ENCODE data around the gene SLC4A1AP. TPM values are rescaled to one million over a fixed set of nuclear protein-coding genes. Genes with fewer than 3 reads are reported as not detected.

The SLC4A1AP gene
- total RNA-seq, 1 donor from 2014 or later = 20.5 TPM

DNA sequence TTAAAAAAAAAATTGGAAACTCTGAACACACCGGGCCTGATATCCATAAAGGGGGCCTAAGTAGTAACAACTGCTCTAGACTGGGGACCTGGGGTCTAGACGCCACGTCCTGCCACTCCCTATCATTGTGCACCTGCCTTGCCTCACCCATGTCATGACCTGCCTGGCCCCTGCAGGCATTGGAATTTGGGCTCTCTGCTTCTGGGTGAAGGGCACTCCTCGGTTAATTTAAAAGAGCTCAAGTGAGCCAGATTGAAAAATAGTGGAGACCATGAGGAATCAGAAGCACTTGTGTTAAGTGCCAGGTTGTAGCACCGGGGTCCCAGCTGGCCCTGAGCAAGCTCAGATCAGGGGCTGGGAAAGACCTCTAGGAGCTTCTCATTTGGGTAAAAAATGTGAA, 48.1 kb downstream of the SLC4A1AP start:
- TF ChIP-seq CTCF (IDR thresholded peaks at IDR 0.05; ENCODE audit: insufficient read depth, low read length, severe bottlenecking) = no peak
- Histone ChIP-seq H3K36me3 (ENCODE audit: control insufficient read depth, insufficient read depth, low read length) (no peaks in the 10 kb centered on the region), H3K4me3 (ENCODE audit: low read depth, low read length) (no peak overlapping the region), H3K27me3 (ENCODE audit: control insufficient read depth, insufficient read depth, low read length) (no peaks in the 10 kb centered on the region)
- no peak for FAIRE-seq
- DNase-seq (ENCODE audit: low read depth) = no peak

DNA sequence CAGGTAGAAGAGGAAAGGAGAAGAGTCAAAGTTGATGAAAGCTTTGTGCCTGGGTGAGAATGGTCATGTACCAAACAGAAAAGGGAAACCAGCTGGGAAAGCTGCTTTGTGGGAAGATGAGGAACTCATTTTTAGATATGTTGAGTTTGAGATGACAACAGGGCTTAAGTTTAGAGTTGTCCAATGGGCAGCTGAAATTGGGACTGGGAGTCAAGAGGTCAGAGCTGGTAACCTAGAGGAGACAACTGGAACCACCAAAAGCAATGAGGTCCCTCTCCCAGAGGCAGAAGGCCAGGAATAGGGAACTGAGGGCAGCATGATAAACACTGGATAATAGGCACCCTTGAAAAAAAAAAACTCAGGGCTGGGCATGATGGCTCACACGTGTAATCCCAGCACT, 48.8 kb downstream of the SLC4A1AP start:
- no peak for TF ChIP-seq CTCF (IDR thresholded peaks at IDR 0.05; ENCODE audit: insufficient read depth, low read length, severe bottlenecking)
- DNase-seq (ENCODE audit: low read depth) = no peak
- FAIRE-seq = no peak
- no peaks in the 10 kb centered on the region for H3K36me3 ChIP-seq (ENCODE audit: control insufficient read depth, insufficient read depth, low read length)
- no peaks in the 10 kb centered on the region for H3K27me3 ChIP-seq (ENCODE audit: control insufficient read depth, insufficient read depth, low read length)
- no peak overlapping the region for H3K4me3 ChIP-seq (ENCODE audit: low read depth, low read length)

DNA sequence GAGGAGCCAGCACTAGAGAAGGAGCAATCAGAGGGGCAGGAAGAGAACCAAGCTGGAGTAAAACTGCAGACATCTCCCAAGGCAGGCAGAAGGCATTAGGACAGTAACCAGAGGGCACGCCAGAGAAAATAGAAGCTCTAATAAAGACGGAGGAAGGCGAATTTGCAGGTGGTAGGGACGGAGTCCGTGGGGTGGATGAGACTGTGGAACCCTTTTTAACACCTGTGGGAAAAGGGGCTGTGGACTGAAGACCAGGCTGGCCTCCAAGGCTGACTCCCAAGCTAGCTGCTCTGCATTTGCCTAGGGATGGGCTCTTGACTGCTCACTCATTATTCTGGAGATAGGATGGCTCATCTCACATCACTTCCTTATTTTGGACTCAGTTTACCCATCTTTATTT, 49.5 kb downstream of the SLC4A1AP start:
- Histone ChIP-seq H3K4me3 (ENCODE audit: low read depth, low read length) (no peak overlapping the region), H3K27me3 (ENCODE audit: control insufficient read depth, insufficient read depth, low read length) (no peaks in the 10 kb centered on the region), H3K36me3 (ENCODE audit: control insufficient read depth, insufficient read depth, low read length) (no peaks in the 10 kb centered on the region)
- no peak for TF ChIP-seq CTCF (IDR thresholded peaks at IDR 0.05; ENCODE audit: insufficient read depth, low read length, severe bottlenecking)
- no peak for FAIRE-seq
- no peak for DNase-seq (ENCODE audit: low read depth)

DNA sequence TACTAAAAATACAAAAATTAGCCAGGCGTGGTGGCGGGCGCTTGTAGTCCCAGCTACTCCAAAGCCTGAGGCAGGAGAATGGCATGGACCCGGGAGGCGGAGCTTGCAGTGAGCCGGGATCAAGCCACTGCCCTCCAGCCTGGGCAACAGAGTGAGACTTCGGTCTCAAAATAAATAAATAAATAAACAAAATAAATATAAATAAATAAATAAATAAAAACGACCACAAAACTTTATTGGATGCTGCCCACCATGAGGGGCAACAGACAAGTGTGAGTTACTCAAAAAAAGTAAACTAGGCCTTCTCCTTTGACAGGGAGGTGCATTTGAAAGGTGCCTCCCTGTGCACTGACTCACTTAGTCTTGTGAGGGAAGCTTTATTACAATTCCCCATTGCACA, 50.4 kb downstream of the SLC4A1AP start:
- TF ChIP-seq CTCF (IDR thresholded peaks at IDR 0.05; ENCODE audit: insufficient read depth, low read length, severe bottlenecking) = no peak
- FAIRE-seq = no peak
- no peak for DNase-seq (ENCODE audit: low read depth)
- H3K36me3 ChIP-seq (ENCODE audit: control insufficient read depth, insufficient read depth, low read length) = no peaks in the 10 kb centered on the region
- H3K27me3 ChIP-seq (ENCODE audit: control insufficient read depth, insufficient read depth, low read length) = no peaks in the 10 kb centered on the region
- no peak overlapping the region for H3K4me3 ChIP-seq (ENCODE audit: low read depth, low read length)

DNA sequence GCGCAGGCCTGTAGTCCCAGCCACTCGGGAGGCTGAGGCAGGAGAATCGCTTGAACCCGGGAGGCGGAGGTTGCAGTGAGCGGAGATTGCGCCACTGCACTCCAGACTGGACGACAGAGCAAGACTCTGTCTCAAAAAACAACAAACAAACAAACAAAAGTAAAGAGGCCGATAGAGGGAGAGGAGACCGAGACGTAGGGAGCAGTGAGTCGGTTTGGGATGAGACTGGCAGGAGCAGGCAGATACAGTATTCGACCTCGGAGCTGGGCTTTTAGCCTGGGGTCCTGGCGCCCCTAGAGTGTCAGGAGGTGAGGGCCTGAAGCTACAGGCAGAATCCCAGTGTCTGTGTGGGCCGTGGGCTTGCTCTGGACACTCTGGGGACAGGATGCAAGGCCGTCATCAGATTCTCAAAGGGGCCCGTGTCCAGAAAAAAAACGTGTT, 51.2 kb downstream of the SLC4A1AP start:
- Histone ChIP-seq H3K4me3 (ENCODE audit: low read depth, low read length) (no peak overlapping the region), H3K36me3 (ENCODE audit: control insufficient read depth, insufficient read depth, low read length) (no peaks in the 10 kb centered on the region), H3K27me3 (ENCODE audit: control insufficient read depth, insufficient read depth, low read length) (no peaks in the 10 kb centered on the region)
- TF ChIP-seq CTCF (IDR thresholded peaks at IDR 0.05; ENCODE audit: insufficient read depth, low read length, severe bottlenecking) = no peak
- no peak for FAIRE-seq
- no peak for DNase-seq (ENCODE audit: low read depth)

All from bronchial epithelial cell (primary cell).